Transverse colon (tissue), 3 donors: ENCODE results near the gene TBX1.

Experiments
- EP300 ChIP-seq: sonication (generic); formaldehyde crosslinking; IDR thresholded peaks from one replicate; pipeline ENCODE4 v1.6.1; 2017; ENCODE audit warnings: antibody characterized with exemption, low read depth
- POLR2A ChIP-seq: fragments of 450-650 bp; IDR thresholded peaks from one replicate; pipeline ENCODE4 v1.6.1; 2016; ENCODE audit warnings: antibody characterized with exemption, mild to moderate bottlenecking, moderate library complexity
- TF ChIP-seq, protein P1 (sequence below), 5 experiments: fragments of 200-600 bp in 3 of 5; fragments of 450-650 bp in 2 of 5; sonication (generic) in 3 of 5; IDR thresholded peaks; 1 replicate in 2 of 5; 2 replicates in 3 of 5; pipeline ENCODE4 v1.5.1; 2016 to 2017; ENCODE audit warnings: antibody characterized with exemption in 5 of 5, inconsistent platforms in 3 of 5, mild to moderate bottlenecking in 2 of 5, moderate library complexity in 1 of 5

DNA sequence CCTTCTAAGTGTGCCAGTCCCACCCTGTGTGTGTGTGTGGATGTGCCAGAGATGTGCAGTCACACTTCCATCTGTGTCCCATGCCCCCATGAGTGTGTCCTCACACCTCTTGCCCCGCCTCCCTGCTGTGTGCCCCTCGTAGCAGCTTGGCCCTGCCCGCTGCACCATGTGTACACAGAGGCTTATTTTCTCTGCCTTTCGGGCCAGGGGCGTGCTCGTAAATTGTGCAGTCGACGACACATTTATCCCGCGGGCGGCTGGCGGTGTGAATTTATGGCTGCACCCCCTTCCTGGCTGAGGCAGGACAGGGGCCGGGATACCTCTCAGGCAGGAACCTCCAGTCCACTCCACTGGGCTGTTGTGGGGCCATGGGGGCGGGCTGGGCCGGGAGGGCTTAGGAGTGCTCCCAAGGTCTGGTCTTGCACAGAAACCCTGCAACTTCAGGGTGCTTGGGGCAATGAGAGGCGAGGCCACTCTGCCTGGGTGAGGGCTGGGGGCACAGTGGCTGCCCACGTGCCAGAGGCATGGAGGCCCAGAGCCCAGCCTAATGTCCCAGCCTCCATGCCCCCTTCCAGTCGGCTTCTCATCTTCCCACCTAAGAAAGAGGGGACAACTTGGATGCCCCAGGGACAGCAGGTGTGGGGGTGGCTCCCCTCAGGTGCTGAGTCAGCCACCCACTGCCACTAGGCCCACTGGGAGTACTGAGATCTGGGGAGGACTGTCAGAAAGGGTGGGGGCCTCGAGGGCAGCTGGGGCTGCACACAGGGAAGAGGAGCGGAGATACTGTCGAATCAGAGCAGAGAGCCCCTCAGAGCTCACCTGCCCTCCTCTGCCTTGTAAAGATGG, 24.7 kb upstream of the TBX1 start:
- TF ChIP-seq, protein P1, sequence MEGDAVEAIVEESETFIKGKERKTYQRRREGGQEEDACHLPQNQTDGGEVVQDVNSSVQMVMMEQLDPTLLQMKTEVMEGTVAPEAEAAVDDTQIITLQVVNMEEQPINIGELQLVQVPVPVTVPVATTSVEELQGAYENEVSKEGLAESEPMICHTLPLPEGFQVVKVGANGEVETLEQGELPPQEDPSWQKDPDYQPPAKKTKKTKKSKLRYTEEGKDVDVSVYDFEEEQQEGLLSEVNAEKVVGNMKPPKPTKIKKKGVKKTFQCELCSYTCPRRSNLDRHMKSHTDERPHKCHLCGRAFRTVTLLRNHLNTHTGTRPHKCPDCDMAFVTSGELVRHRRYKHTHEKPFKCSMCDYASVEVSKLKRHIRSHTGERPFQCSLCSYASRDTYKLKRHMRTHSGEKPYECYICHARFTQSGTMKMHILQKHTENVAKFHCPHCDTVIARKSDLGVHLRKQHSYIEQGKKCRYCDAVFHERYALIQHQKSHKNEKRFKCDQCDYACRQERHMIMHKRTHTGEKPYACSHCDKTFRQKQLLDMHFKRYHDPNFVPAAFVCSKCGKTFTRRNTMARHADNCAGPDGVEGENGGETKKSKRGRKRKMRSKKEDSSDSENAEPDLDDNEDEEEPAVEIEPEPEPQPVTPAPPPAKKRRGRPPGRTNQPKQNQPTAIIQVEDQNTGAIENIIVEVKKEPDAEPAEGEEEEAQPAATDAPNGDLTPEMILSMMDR (IDR thresholded peaks at IDR 0.05) = no peak
- TF ChIP-seq EP300 (no peak), POLR2A (no peak)
